ENCODE measurements around the gene PAPOLA.
A peak's percentile ranks its signal among the peaks of the same experiment; 100 is the strongest.

PAPOLA gene

DNA sequence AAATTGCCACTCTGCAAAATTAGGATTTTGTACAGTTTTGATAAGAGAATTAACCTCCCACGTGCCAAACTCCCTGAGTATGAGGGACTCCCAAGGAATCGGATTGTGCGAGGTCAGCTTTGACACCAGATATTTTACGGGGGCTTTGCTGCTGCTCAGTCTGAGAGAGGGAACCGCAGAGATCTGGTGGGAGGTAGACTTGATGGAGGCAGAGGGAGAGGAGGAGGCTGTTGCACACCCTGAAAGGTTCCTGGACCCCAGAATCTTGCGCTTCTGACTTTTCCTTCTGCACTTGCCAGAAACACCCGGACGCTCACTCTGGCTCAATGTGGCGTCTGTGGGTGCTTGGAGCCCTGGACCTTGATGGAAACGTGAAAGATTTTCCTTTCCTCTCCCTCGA is 83.9 kb downstream of the PAPOLA start:
- no peak for DNase-seq (ENCODE audit: low read depth in 3 of 3)

DNA sequence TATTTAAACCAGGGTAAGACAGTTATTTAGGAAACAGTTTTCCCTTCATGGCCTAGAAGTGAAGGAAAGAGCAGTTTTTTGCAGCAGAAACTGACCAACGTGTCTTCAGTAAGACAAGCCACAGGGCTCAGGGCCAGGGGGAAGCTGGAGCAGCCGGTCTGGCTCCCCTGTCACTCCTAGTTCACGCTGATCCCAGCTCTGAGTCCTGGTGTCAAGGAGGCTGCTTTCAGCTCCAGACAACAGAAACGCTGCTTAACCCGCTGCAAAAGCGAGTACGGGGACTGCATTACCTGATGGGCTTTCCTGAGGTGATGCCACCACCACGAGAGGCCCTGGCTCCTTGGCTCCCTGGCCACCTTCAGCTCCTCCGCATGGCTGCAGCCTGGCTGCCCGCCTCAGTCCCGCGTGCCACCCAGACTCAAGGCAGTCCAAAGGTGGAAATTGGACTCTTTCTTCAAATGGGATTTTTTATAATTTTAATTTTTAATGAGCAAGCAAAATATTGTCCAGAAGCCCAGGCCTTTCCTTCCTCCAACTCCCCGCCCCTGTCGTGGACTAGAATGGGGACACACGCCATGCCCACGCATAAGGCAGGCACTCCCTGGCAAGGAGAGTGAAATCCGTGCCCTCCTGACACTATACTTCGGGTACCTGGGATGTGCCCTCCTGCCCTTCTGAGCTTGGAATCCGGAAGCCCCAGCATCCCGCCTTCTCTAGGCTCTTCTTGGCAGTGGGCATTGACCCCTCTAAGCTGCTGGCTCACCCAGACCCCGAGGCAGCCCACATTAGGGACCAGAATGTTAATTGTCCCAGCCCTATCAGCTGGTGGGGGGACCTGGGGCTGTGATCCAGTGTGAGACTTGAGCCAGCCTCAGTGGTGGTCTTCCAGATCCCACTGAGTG is 85.0 kb downstream of the PAPOLA start:
- no peak for DNase-seq (ENCODE audit: low read depth in 3 of 3)

DNA sequence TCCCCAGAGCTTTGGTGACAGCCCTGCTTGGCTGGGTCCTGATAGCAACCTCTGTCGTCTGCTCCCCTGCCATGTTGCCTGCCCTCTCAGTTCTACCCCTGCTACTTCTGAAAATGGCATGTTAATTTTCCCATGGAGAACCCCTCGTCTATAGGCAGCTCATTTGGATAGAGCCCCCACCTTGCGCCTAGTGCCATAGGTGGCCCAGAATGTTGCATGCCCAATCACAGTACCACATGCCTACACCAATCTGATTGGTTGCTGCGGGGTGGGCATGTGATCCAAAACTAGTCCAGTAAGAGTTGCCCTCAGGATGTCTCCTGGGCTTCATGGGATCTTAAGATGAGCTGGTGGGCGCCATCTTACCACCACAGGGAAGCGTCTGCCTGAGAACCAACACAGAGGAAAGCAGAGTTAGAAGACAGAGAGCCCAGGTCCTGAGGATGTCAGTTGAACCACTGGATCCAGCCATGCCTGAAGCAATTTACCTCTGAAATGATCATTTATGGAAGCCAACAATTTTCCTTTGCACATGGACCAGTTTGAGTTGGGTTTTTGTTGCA is 85.7 kb downstream of the PAPOLA start:
- no peak for DNase-seq (ENCODE audit: low read depth in 3 of 3)

DNA sequence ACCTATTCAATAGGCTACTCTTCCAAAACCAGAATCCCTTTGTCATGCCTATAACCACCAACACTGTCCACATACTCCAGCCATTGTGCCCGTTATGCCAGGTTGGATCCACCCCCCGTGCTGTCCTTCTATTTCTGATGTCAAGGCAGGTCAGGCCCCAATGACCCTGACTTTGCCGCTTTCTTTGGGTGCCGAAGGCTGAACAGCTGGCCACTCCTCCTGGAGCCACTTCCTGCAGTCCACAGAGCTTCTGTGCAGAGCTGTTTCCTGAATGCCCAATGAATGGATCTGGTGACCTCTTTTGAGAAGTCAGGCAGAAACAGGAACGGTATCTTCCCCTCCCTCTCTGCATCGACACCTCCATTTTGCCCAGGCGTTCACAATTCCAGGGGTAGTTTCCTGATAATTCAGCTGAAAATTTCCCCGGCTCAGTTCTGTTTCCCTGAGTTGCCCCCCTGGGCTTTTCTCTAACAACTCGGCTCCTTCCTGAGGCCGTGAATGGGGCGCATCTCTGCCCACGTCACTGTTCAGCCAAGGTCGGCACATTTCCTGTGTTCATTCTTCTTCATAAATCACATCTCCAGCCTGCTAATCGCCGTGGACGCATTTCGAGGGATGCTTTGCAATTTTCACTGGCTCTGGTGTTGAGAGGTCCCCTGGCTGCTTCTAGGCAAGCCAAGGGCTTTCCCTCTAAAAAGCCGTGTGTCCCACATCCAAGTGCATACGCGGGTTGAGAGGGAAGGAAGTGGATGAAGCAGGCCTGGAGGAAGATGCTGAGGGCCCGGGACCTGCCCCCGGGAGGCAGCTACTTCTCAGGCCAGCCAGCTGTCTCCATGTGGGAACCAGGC is 86.5 kb downstream of the PAPOLA start:
- DNase-seq (ENCODE audit: low read depth in 3 of 3), result no peak

DNA sequence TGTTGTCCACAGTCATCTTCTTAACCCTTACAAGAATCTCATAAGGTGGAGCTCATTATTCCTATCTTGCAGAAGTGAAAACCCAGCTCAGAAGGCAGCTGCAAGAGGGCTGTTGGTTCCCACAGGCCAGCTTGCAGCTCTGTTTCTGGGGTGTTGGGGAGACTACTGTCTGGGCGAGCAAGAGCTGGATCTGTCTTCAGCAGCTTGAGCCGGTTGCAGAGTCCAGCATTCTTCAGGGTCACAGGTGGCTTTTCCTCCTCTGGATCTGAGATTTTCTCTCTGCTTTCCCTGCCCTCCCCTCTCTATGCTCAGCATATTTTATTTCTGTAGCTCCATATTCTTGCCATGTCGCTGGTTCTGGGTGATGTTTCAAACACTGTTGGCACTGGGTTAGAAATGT is 87.4 kb downstream of the PAPOLA start:
- no peak for DNase-seq (ENCODE audit: low read depth in 3 of 3)

DNA sequence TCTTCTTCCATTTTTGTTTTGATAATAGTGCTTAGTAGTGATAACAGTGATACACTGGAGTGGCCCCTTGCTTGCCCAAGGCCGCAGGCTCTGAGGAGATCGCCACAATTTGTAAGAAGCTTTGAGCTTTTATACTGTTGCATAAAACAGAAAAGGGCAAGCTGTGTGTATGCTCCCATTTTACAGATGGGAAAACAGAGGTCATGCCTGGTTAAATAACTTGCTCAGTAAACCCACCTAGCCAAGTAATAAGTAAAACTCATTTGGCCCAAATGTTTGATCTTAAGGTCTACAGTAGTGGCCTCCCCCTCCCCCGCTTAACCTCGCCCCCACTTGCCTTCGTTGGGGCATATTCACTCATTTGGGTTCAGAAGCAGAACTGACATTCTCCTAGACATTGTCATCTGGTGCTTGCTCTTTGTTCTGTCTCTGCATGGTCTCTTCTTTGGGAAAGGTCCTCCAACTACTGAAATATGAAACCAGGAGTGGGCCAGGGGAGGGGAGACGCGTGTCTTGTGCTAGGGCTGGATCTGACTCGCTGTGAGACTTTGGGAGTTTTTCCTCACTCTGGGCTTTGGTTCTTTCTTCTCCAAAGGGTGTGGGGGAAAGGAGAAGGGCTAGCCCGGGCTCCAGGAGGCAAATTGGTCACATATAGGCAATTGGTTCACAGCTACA is 88.1 kb downstream of the PAPOLA start:
- no peak for DNase-seq (ENCODE audit: low read depth in 3 of 3)

DNA sequence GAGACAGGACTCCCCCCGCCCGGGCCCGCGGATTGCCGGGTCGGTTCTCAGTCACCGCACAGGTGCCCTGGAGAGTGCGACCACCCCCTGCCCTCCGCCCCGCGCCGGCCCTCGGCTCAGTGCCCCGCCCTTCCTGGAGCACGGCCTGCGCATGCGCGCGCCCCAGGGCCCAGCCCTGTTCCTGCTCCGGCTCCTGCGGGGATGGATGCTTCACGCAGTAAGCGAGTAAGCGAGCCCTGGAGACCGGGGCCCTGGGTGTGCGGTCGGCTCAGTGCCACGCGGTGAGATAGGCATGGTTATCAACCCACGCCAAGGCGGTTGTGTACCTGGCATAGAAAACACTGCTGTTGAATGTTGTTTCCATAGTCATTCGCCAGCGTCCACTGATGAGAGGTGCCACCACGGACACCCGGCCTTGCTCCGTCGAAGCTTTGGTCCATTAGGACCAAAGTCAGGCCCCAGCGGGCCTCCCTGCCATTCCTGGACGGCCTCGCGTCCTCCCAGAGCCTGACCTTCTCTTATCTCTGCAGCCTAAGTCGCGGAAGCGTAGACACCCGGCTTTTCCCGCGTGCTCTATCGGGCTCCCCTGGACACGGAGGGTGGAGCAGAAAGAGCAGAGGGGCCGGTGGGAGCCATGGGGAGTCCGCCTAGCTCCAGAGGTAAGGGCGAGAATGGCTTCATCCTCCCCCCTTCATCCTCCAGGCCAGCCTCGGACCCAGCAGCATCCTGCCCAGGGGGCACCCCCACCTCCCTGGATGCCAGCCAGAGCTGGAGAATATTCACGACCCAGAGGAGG is 90.6 kb downstream of the PAPOLA start:
- DNase-seq (ENCODE audit: low read depth in 3 of 3), result peak; percentile 22 to 58 (median 31)

DNA sequence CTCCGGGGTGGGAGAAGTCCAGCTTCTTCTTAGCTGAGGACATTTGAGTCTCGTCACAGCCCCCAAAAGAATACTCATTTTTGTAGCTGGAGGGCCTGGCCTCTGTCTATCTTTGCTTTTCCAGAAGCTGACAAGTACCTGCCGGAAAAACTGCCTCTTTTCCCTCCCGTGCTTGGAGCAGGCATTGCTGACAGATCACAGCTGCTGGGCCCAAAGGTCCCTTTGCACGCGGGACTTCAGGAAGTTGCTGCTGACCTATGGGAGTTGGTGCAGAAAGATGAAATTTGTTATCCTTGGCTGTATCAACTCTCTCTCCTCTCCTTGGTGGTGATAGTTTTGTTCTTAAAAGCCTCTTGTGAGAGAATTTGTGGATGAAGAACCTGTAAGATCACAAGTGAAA is 92.8 kb downstream of the PAPOLA start:
- no peak for DNase-seq (ENCODE audit: low read depth in 3 of 3)

DNA sequence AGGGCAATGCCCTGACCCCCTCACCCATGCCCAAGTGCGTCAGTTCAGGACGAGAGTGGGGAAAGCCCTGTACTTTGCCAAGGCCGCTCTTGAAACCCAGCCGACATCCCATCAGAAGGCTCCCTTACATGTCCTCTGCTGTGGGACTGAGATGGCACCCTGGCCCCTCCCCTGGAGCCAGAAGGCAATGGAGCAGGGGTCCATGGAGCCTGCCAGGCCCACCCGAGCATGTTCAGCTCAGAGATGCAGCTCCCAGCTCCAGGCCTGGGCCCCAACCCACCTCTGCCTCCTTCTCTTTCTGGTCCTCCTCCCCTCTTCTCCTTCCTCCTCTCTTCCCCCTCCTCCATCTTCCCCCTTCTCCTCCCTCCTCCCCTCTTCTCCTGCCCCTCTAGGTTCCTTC is 95.5 kb downstream of the PAPOLA start:
- DNase-seq (ENCODE audit: low read depth in 3 of 3), result no peak

DNA sequence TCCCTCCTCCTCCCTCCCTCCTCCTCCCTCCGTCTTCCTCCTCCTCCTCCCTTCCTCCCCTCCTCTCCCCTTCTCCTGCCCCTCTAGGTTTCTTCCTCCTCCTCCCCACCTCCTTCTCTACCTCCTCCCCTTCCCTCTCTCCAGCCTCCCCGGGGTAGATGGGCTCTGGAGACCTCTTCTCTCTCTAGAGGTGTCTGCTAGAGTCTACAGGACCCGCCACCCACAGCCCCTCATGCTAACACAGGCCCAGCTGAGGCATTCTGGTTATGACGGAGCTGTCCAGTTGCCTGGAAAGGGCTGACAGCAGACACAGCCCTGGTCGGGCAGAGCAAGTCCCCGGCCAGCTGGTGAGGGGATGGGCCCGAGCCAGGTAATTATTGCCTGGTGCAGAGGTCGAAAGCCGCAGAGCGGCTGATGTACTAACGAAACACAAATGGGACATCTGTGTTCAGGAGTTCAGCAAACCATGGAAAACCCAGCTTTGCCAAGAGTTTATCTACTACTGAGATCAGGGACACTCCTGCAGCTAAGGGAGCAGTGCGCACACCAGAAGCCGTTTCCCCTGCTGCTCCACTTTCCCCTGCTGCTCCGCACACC is 96.2 kb downstream of the PAPOLA start:
- no peak for DNase-seq (ENCODE audit: low read depth in 3 of 3)

DNA sequence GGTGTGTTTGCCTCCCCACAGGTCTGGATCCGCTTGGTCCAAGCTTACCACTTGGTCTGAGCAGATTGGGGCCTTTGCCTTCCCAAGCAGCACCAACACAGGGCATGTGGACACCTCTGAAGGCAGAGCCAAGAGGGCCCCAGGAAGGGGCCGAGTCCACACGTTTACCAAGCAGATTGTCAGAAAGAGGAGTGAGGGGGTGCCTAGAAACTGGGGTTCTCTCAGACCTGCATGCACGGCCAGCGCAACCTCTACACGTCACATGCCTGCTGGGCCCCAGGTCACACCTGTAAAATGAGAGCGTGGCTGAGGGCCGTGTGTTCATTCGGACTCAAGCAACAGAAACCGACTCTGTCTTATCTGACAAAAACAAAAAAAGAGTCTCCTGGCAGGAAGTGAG is 96.9 kb downstream of the PAPOLA start:
- no peak for DNase-seq (ENCODE audit: low read depth in 3 of 3)

DNA sequence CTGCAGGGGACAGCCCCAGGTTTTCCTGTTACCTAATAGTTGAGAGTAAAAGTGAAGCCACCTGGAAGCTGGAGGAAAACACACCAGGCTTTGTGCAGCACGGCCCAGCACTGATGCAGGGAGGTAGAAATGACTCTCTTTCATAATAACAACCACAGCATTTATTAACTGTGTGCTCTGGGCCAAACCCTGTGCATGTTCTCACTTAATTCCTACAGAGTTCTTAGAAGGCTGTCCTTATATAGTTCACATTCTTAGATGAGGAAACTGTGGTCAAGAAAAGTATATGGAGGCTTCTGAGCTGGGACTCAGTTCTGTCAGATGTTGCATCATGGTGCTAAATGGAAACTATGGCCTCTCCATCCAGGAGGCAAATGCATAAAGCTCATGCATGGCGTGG is 100.0 kb downstream of the PAPOLA start:
- DNase-seq (ENCODE audit: low read depth in 3 of 3), result no peak

DNA sequence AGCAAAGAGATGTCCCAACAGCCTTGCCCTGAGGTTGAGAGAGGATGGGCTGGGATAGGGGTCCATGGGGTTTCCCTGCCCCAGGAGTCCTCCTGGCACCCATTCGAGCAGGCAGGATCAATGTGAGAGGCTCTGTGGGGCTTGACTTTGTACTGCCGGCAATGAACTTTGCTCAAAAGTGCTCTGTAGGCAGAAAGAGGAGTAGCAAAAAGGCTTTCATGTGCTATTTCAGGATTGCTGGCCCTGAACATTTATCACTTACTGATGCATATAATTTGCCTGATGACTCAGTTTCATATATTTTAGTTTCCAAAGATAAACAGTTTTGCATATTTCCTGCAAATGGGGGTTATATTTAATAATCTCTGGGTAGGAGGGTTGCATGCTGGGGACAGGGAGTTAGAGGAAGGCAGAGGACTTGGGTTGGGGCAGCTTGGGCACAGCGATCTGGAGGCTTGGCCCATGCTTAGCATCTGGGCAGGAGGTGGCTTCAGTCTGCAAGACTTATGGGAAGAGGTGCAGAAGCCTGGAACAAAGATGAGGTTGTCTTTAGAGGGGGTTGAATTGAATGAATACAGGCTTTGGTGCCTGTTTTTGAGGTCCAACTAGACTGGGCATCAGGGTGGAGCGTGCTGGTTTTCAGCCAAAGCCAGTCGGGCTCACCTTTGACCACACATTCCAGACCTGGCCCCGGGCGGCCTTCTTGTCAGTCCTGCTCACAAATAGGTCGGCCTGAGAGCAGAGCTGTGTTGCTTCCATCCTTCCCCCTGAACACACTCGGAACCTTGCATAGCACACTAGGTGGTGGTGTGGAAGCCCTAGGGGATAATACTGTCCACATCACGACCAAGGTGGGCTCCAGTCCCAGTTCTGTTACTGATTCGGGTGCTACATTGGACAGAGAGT is 101.4 kb downstream of the PAPOLA start:
- no peak for DNase-seq (ENCODE audit: low read depth in 3 of 3)

DNA sequence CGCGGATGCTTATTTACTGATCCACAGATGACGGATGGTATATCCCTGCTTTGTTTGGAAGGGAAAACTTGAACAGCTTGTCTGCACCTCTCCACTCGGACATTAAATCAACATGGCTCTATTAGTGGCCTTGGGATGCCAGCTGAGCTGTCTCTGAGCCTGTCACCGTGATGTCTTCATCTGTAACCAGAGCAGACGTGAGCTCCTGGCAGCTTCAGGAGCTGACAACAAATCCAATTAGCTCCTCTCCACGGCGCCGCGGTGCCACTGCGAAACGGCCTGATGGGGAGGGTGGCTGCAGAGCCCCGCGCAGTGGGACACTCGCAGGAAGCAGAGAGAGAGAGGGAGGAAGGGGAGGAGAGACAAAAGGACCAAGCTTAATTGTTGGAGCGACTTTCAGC is 112.3 kb downstream of the PAPOLA start:
- no peak for DNase-seq (ENCODE audit: low read depth in 3 of 3)

DNA sequence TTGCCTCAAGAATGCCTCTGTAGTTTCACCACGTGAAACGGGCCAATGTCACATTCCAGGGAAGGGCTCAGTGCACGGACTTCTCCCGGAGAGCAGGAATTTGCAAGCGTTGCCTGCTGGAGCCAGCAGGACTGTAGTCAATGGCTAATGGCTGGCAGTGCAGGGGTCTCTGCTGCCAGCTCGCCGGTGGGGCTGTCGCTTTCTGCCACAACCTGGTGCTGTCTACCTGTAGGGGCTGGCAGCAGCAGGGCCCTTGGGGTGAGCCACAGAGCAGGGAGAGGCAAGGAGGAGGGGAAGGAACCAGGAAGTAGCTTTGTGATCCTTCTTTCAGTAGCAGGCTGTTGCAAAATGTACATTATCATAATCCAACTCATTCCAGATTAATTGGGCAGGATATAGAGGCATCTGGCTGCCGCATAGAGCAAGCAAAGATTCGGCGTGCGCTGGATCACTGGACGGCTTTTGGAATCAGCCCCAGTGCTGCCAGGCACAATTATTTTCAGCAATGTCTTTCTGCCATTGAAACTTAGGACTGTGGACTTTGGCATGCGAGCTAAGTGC is 114.1 kb downstream of the PAPOLA start:
- DNase-seq (ENCODE audit: low read depth in 3 of 3), result no peak

All from stimulated activated CD4-positive, alpha-beta T cell treated with anti-CD3 and anti-CD28 coated beads, TNF-alpha, amount 100 ng/mL, for 48 hours (primary cell).